H1 (cell line): ENCODE data around the gene WDR76. TPM values are rescaled to one million over a fixed set of nuclear protein-coding genes. Genes with fewer than 3 reads are reported as not detected.

Experiments used
- CTCF ChIA-PET: fragments of 300-600 bp; sonication (Branson Sonifier 250); formaldehyde crosslinking; loops from one replicate; lab custom pipeline; 2021; ENCODE audit not compliant: partially characterized antibody; lab: Charles Lee
- POLR2A ChIA-PET: fragments of 300-600 bp; sonication (Branson Sonifier 250); formaldehyde crosslinking; loops from one replicate; lab custom pipeline; 2021; ENCODE audit warnings: inconsistent platforms; ENCODE audit not compliant: partially characterized antibody; lab: Charles Lee
- DNase-seq, 2 experiments: peaks; one replicate each; pipeline versions ENCODE4 v3.0.0 to v3.0.0-alpha.2; 2010 to 2022; ENCODE audit warnings: low spot score in 2 of 2, low read depth in 1 of 2, mixed read lengths in 1 of 2
- FAIRE-seq: peaks from 2 replicates; lab custom pipeline; 2011; peaks lifted over from hg19 to GRCh38; lab: Jason Lieb, UNC
- H2AFZ ChIP-seq: 2 replicates; pipeline ENCODE4 v1.8.1; 2012; ENCODE audit warnings: low read length, inconsistent platforms
- H2AK5ac ChIP-seq: 2 replicates; pipeline ENCODE4 v1.6.1; 2013; ENCODE audit warnings: low read depth, low read length
- H2BK120ac ChIP-seq: replicated peaks from 2 replicates; pipeline ENCODE3; 2013; ENCODE audit warnings: low read depth, low read length, inconsistent platforms
- H2BK12ac ChIP-seq: 2 replicates; pipeline ENCODE4 v1.6.1; 2013; ENCODE audit warnings: low read depth, low read length
- H2BK15ac ChIP-seq: 2 replicates; pipeline ENCODE4 v1.6.1; 2013; ENCODE audit warnings: low read length
- H2BK20ac ChIP-seq: 2 replicates; pipeline ENCODE4 v1.6.1; 2013; ENCODE audit warnings: low read length
- H2BK5ac ChIP-seq: 2 replicates; pipeline ENCODE4 v1.6.1; 2013; ENCODE audit warnings: low read depth, low read length
- H3K14ac ChIP-seq: 2 replicates; pipeline ENCODE4 v1.6.1; 2013; ENCODE audit warnings: inconsistent platforms; ENCODE audit not compliant: insufficient read length
- H3K18ac ChIP-seq: 2 replicates; pipeline ENCODE4 v1.6.1; 2013; ENCODE audit warnings: low read length; ENCODE audit errors: extremely low read depth
- H3K23ac ChIP-seq: 2 replicates; pipeline ENCODE4 v1.6.1; 2013; ENCODE audit warnings: inconsistent platforms; ENCODE audit not compliant: insufficient read length
- H3K23me2 ChIP-seq: 2 replicates; pipeline ENCODE4 v1.6.1; 2013; ENCODE audit warnings: low read depth, low read length
- H3K27ac ChIP-seq: 2 replicates; pipeline ENCODE4 v1.6.1; 2011; ENCODE audit warnings: low read depth, low read length, inconsistent platforms
- H3K27me3 ChIP-seq, 4 experiments: replicated peaks in 1 of 4; 1 replicate in 1 of 4; 2 replicates in 3 of 4; pipeline versions ENCODE4 v1.6.1 to v1.8.1; 2011 to 2013; ENCODE audit warnings: low read length in 3 of 4, mild to moderate bottlenecking in 3 of 4, inconsistent platforms in 2 of 4, mixed read lengths in 2 of 4, moderate library complexity in 1 of 4; ENCODE audit not compliant: control insufficient read depth in 3 of 4, insufficient read depth in 3 of 4; ENCODE audit errors: extremely low read depth in 1 of 4
- H3K36me3 ChIP-seq, 4 experiments: 2 replicates each; pipeline versions ENCODE4 v1.6.1 to v1.8.1; 2011 to 2013; ENCODE audit warnings: mild to moderate bottlenecking in 4 of 4, low read length in 3 of 4, moderate library complexity in 2 of 4, control low read depth in 1 of 4, inconsistent platforms in 1 of 4; ENCODE audit not compliant: insufficient read depth in 4 of 4, control insufficient read depth in 2 of 4
- H3K4ac ChIP-seq: replicated peaks from 2 replicates; pipeline ENCODE3; 2013; ENCODE audit warnings: low read length, low read depth, mixed read lengths, inconsistent platforms; ENCODE audit not compliant: insufficient read length
- H3K4me1 ChIP-seq, 4 experiments: replicated peaks in 1 of 4; 1 replicate in 1 of 4; 2 replicates in 3 of 4; pipeline versions ENCODE4 v1.6.1 to v1.8.1; 2011 to 2013; ENCODE audit warnings: low read length in 3 of 4, inconsistent platforms in 2 of 4, mixed read lengths in 1 of 4; ENCODE audit not compliant: insufficient read depth in 4 of 4, control insufficient read depth in 3 of 4
- H3K4me2 ChIP-seq, 2 experiments: 2 replicates each; pipeline versions ENCODE4 v1.6.1 to v1.8.1; 2011 to 2013; ENCODE audit warnings: low read depth in 2 of 2, low read length in 2 of 2, control low read depth in 1 of 2, inconsistent platforms in 1 of 2, mild to moderate bottlenecking in 1 of 2; ENCODE audit not compliant: insufficient read depth in 1 of 2
- H3K4me3 ChIP-seq, 4 experiments: fragments of 200-600, 300-600 bp in 1 of 4; sonication (generic), shearing (Covaris generic), sonication (Bioruptor Twin) in 1 of 4; 2 replicates each; pipeline versions ENCODE4 v1.5.1 to v1.8.1; 2011 to 2016; ENCODE audit warnings: low read length in 4 of 4, low read depth in 3 of 4, control low read depth in 2 of 4, inconsistent platforms in 2 of 4, mild to moderate bottlenecking in 2 of 4, mixed read lengths in 1 of 4, moderate library complexity in 1 of 4; ENCODE audit not compliant: insufficient read depth in 2 of 4; ENCODE audit errors: extremely low read depth in 1 of 4
- H3K56ac ChIP-seq: replicated peaks from 2 replicates; pipeline ENCODE3; 2013; ENCODE audit warnings: low read depth, mild to moderate bottlenecking, mixed read lengths, low read length, inconsistent platforms; ENCODE audit not compliant: insufficient read length
- H3K79me1 ChIP-seq: 2 replicates; pipeline ENCODE4 v1.6.1; 2013; ENCODE audit warnings: low read depth, low read length, control low read depth
- H3K79me2 ChIP-seq, 2 experiments: 2 replicates each; pipeline versions ENCODE4 v1.6.1 to v1.8.1; 2012 to 2013; ENCODE audit warnings: low read length in 2 of 2, mild to moderate bottlenecking in 2 of 2, inconsistent platforms in 1 of 2; ENCODE audit not compliant: insufficient read depth in 2 of 2, control insufficient read depth in 1 of 2
- H3K9ac ChIP-seq, 4 experiments: replicated peaks in 1 of 4; 1 replicate in 1 of 4; 2 replicates in 3 of 4; pipeline versions ENCODE4 v1.6.1 to v1.8.1; 2011 to 2013; ENCODE audit warnings: low read depth in 3 of 4, low read length in 3 of 4, control low read depth in 2 of 4, mild to moderate bottlenecking in 2 of 4, moderate library complexity in 2 of 4, inconsistent platforms in 1 of 4; ENCODE audit errors: extremely low read depth in 1 of 4
- H3K9me3 ChIP-seq, 2 experiments: 2 replicates each; pipeline versions ENCODE4 v1.6.1 to v1.8.1; 2012 to 2013; ENCODE audit warnings: mild to moderate bottlenecking in 2 of 2, moderate library complexity in 2 of 2, control low read depth in 1 of 2, inconsistent platforms in 1 of 2, low read depth in 1 of 2, low read length in 1 of 2, mixed read lengths in 1 of 2; ENCODE audit not compliant: insufficient read depth in 2 of 2
- H4K20me1 ChIP-seq, 2 experiments: replicated peaks in 1 of 2; 2 replicates each; pipeline versions ENCODE3 to v1.8.1; 2011 to 2013; ENCODE audit warnings: inconsistent platforms in 2 of 2, low read length in 2 of 2, mild to moderate bottlenecking in 1 of 2; ENCODE audit not compliant: insufficient read depth in 2 of 2, control insufficient read depth in 1 of 2
- H4K5ac ChIP-seq: 2 replicates; pipeline ENCODE4 v1.6.1; 2013; ENCODE audit warnings: low read length, low read depth, mixed read lengths, inconsistent platforms; ENCODE audit not compliant: insufficient read length
- H4K8ac ChIP-seq: 2 replicates; pipeline ENCODE4 v1.8.0; 2013; ENCODE audit warnings: mild to moderate bottlenecking, moderate library complexity, low read length, inconsistent platforms; ENCODE audit not compliant: insufficient read depth; ENCODE audit errors: extremely low read depth
- H4K91ac ChIP-seq: replicated peaks from 2 replicates; pipeline ENCODE3; 2013; ENCODE audit warnings: low read length, mixed read lengths, inconsistent platforms; ENCODE audit not compliant: insufficient read length
- RBBP5 ChIP-seq: IDR thresholded peaks from 2 replicates; pipeline ENCODE4 v1.7.1; 2012; ENCODE audit warnings: low read depth, mild to moderate bottlenecking, inconsistent platforms, low read length, moderate library complexity, borderline replicate concordance
- TEAD4 ChIP-seq: IDR thresholded peaks from 2 replicates; pipeline ENCODE4 v1.6.1; 2012; ENCODE audit warnings: low read depth, low read length, inconsistent platforms, mixed read lengths
- WGBS, 2 experiments: shearing (Covaris generic) in 1 of 2; methylation state at CpG; one replicate each; pipeline versions ENCODE4 v1.1.6 to v1.1.7; 2013 to 2015; ENCODE audit warnings: low lambda C conversion rate in 2 of 2, mixed read lengths in 2 of 2, inconsistent platforms in 1 of 2, low coverage in 1 of 2, missing lambda C conversion rate in 1 of 2; ENCODE audit not compliant: insufficient replicate concordance in 2 of 2, insufficient coverage in 1 of 2, insufficient read length in 1 of 2; ENCODE audit errors: extremely low coverage in 1 of 2, missing lambda C conversion rate in 1 of 2; 5-methylcytosine and 5-hydroxymethylcytosine counted together
- polyA plus RNA-seq, 7 experiments: library from polyadenylated mRNA; depleted of rRNA in 3 of 7; stranded (reverse) in 5 of 7; unstranded in 2 of 7; fragments of >200 nt in 5 of 7; fragments of 200-250 nt in 2 of 7; gene quantifications; 1 replicate in 5 of 7; 2 replicates in 1 of 7; 4 replicates in 1 of 7; pipeline versions ENCODE4 v1.2.1 to v1.2.3, GENCODE V29; 2011 to 2013; ENCODE audit warnings: missing spikeins in 2 of 7, mixed read lengths in 2 of 7
- total RNA-seq: library from RNA; stranded (reverse); fragmentation: NEBNext Ultra II Directional; extraction: Animal tissue kit (Norgen Biotek cat#: 25700); gene quantifications from 2 replicates; pipeline ENCODE4 v1.2.1, GENCODE V29; 2021

WDR76 gene
- total and polyA plus RNA-seq, 2 of the 8 experiments (the other 6 are each of a cell fraction or from before 2014, with no cell fraction given), result 4.1 to 18.9 TPM

DNA sequence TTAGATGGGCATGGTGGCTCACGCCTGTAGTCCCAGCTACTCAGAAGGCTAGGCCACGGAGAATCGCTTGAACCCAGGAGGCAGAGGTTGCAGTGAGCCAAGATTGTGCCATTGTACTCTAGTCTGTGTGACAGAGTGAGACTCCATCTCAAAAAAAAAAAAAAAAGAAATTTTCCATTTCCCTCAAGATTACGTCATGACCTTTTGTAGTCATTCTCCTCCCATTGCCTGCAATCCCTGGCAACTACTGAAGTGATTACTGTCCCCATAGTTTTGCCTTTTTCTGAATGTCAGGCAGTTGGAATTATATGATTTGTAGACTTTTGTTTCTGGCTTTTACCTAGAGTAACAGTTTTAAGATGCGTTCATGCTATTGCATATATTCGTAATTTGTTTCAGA is 28.0 kb downstream of the WDR76 start:
- Histone ChIP-seq H3K4me2 (no peak overlapping the region), H3K23ac (no peak overlapping the region), H2BK20ac (no peak overlapping the region), H2BK120ac (no peak overlapping the region), H3K4ac (no peak overlapping the region), H3K79me2 (no peaks in the 10 kb centered on the region), H3K4me1 (no peaks in the 10 kb centered on the region), H2AFZ (no peak overlapping the region), H3K18ac (no peak overlapping the region), H3K4me3 (no peak overlapping the region), H2AK5ac (no peak overlapping the region), H4K20me1 (no peaks in the 10 kb centered on the region), H2BK12ac (no peak overlapping the region), H3K27me3 (no peaks in the 10 kb centered on the region), H3K9me3 (no peaks in the 10 kb centered on the region), H2BK15ac (no peak overlapping the region), H4K5ac (no peak overlapping the region), H3K56ac (no peak overlapping the region), H4K8ac (no peak overlapping the region), H3K36me3 (peaks cover 0 to 33% (median 7%) of the 10 kb centered on the region in 4 experiments; a peak in 6 of 8 replicates), H3K23me2 (no peaks in the 10 kb centered on the region), H3K27ac (no peak overlapping the region), H4K91ac (no peak overlapping the region), H3K14ac (no peak overlapping the region), H3K9ac (no peak overlapping the region), H2BK5ac (no peak overlapping the region), H3K79me1 (no peaks in the 10 kb centered on the region)
- ChIA-PET POLR2A (interaction anchor here (0.7 kb wide), 1 partner anchor 59 kb away, joined by 3 read pairs; no protein-coding TSS in a partner anchor), CTCF (no interaction called here)
- FAIRE-seq (no peak), DNase-seq (no peak)
- WGBS, 2 experiments, result 93% methylated on average over 6 of the region's 6 CpGs; no CpG with 5 or more reads in 1 of the 2 experiments
- TF ChIP-seq TEAD4 (no peak), RBBP5 (no peak)
